Endothelial cell of umbilical vein (primary cell): ENCODE data around the gene RELCH. TPM values are rescaled to one million over a fixed set of nuclear protein-coding genes. Genes with fewer than 3 reads are reported as not detected.

Experiments
- BruUV-seq: library from RNA; stranded (reverse); fragments of 400-500 nt; replicated peaks from 2 replicates; lab custom pipeline; 2021; lab: Mats Ljungman, UMichigan
- CTCF ChIA-PET: fragments of 300-600, 350-600 bp; sonication (Branson Sonifier 250); formaldehyde crosslinking; loops from one replicate; lab custom pipeline; 2021; ENCODE audit warnings: antibody characterized with exemption, inconsistent platforms; lab: Charles Lee
- POLR2A ChIA-PET: fragments of 300-600, 350-600 bp; sonication (Branson Sonifier 250); formaldehyde crosslinking; loops from one replicate; lab custom pipeline; 2021; ENCODE audit warnings: antibody characterized with exemption, inconsistent platforms; lab: Charles Lee
- DNase-seq: peaks from one replicate; pipeline ENCODE4 v3.0.0-alpha.2; 2011; ENCODE audit warnings: low read depth, low spot score
- FAIRE-seq: peaks from 2 replicates; lab custom pipeline; 2011; peaks lifted over from hg19 to GRCh38; lab: Jason Lieb, UNC
- H2AFZ ChIP-seq: 2 replicates; pipeline ENCODE4 v1.6.0; 2012; ENCODE audit warnings: low read depth, low read length, control low read depth, inconsistent platforms
- H3K27ac ChIP-seq: 2 replicates; pipeline ENCODE4 v1.5.1; 2011; ENCODE audit warnings: low read depth, mild to moderate bottlenecking, control low read depth, low read length, moderate library complexity; ENCODE audit not compliant: insufficient read depth
- H3K27me3 ChIP-seq, 2 experiments: 2 replicates each; pipeline versions ENCODE4 v1.6.0 to v1.6.1; 2011; ENCODE audit warnings: low read length in 2 of 2, mixed read lengths in 1 of 2; ENCODE audit not compliant: control insufficient read depth in 2 of 2, insufficient read depth in 2 of 2
- H3K36me3 ChIP-seq, 2 experiments: 2 replicates in 1 of 2; 3 replicates in 1 of 2; pipeline ENCODE4 v1.5.1; 2011; ENCODE audit warnings: low read length in 2 of 2, mild to moderate bottlenecking in 1 of 2, moderate library complexity in 1 of 2; ENCODE audit not compliant: control insufficient read depth in 2 of 2, insufficient read depth in 2 of 2; ENCODE audit errors: extremely low read depth in 1 of 2
- H3K4me1 ChIP-seq: 3 replicates; pipeline ENCODE4 v1.5.1; 2011; ENCODE audit warnings: mild to moderate bottlenecking, low read length; ENCODE audit not compliant: control insufficient read depth, insufficient read depth; ENCODE audit errors: extremely low read depth
- H3K4me2 ChIP-seq: 2 replicates; pipeline ENCODE4 v1.6.1; 2011; ENCODE audit warnings: low read length, control low read depth, mixed read lengths; ENCODE audit not compliant: insufficient read depth
- H3K4me3 ChIP-seq, 3 experiments: fragments of 200-600 bp in 1 of 3; sonication (generic), shearing (Covaris generic) in 1 of 3; replicated peaks in 1 of 3; 2 replicates each; pipeline ENCODE4 v1.5.1; 2011 to 2016; ENCODE audit warnings: control low read depth in 3 of 3, low read length in 3 of 3, mild to moderate bottlenecking in 2 of 3, inconsistent platforms in 1 of 3, low read depth in 1 of 3, moderate library complexity in 1 of 3; ENCODE audit not compliant: insufficient read depth in 1 of 3
- H3K79me2 ChIP-seq: 2 replicates; pipeline ENCODE4 v1.6.0; 2012; ENCODE audit warnings: low read length, inconsistent platforms; ENCODE audit not compliant: control insufficient read depth, insufficient read depth
- H3K9ac ChIP-seq: replicated peaks from 2 replicates; pipeline ENCODE3; 2011; ENCODE audit warnings: low read length, control low read depth; ENCODE audit not compliant: insufficient read depth; ENCODE audit errors: extremely low read depth
- H3K9me1 ChIP-seq: replicated peaks from 3 replicates; pipeline ENCODE4 v1.6.0; 2011; ENCODE audit warnings: mild to moderate bottlenecking, low read length; ENCODE audit not compliant: control insufficient read depth, insufficient read depth; ENCODE audit errors: extremely low read depth
- H3K9me3 ChIP-seq: replicated peaks from 2 replicates; pipeline ENCODE4 v1.5.1; 2012; ENCODE audit warnings: low read length, inconsistent platforms; ENCODE audit not compliant: control insufficient read depth, insufficient read depth
- H4K20me1 ChIP-seq: replicated peaks from 2 replicates; pipeline ENCODE3; 2011; ENCODE audit warnings: mild to moderate bottlenecking, low read length; ENCODE audit not compliant: control insufficient read depth, insufficient read depth; ENCODE audit errors: extremely low read depth
- CTCF ChIP-seq, 2 donors: IDR thresholded peaks; 1 replicate in 1 of 2; 2 replicates in 1 of 2; pipeline ENCODE4 v1.5.1; 2011; ENCODE audit warnings: low read length in 2 of 2, mild to moderate bottlenecking in 2 of 2, moderate library complexity in 2 of 2, control low read depth in 1 of 2, inconsistent platforms in 1 of 2, low read depth in 1 of 2; ENCODE audit not compliant: insufficient read depth in 1 of 2; ENCODE audit errors: extremely low read depth in 1 of 2
- EZH2 ChIP-seq: IDR thresholded peaks from 2 replicates; pipeline ENCODE4 v1.6.1; 2012; ENCODE audit warnings: borderline replicate concordance, low read depth, mild to moderate bottlenecking, moderate library complexity, low read length, inconsistent platforms; ENCODE audit not compliant: severe bottlenecking
- FOS ChIP-seq: IDR thresholded peaks from 2 replicates; pipeline ENCODE4 v1.6.1; 2011; ENCODE audit warnings: mild to moderate bottlenecking, low read length, moderate library complexity, borderline replicate concordance; ENCODE audit not compliant: insufficient read depth
- GATA2 ChIP-seq: IDR thresholded peaks from 2 replicates; pipeline ENCODE4 v1.7.0; 2011; ENCODE audit warnings: low read depth, mild to moderate bottlenecking, moderate library complexity, mixed read lengths, low read length; ENCODE audit not compliant: insufficient read length, insufficient read depth
- JUN ChIP-seq: IDR thresholded peaks from 2 replicates; pipeline ENCODE4 v1.6.1; 2011; ENCODE audit warnings: borderline replicate concordance, low read depth; ENCODE audit not compliant: insufficient read length, insufficient read depth
- MAX ChIP-seq: IDR thresholded peaks from 2 replicates; pipeline ENCODE4 v1.6.1; 2011; ENCODE audit not compliant: insufficient read depth, insufficient read length
- MYC ChIP-seq: IDR thresholded peaks from one replicate; pipeline ENCODE4 v1.6.1; 2011; ENCODE audit warnings: mild to moderate bottlenecking, low read depth, low read length
- POLR2A ChIP-seq: IDR thresholded peaks from 2 replicates; pipeline ENCODE4 v1.6.1; 2012; ENCODE audit warnings: low read depth, mild to moderate bottlenecking, control low read depth, low read length
- POLR2AphosphoS5 ChIP-seq: IDR thresholded peaks from 2 replicates; pipeline ENCODE4 v1.6.1; 2012; ENCODE audit warnings: low read depth, mild to moderate bottlenecking, control low read depth, low read length, moderate library complexity; ENCODE audit not compliant: insufficient read depth
- dilution Hi-C: fragments of 300-500 bp; cut with MboI; formaldehyde crosslinking; loops from one replicate; pipeline ENCODE4 v1.15.0; 2019; ENCODE audit warnings: low sequenced_read_pairs; ENCODE audit not compliant: extremely low pct_ligation_motif_present
- intact Hi-C: fragments of 100-400 bp; cut with micrococcal nuclease; formaldehyde crosslinking; loops from one replicate; pipeline ENCODE4 v1.10.0; 2022
- polyA plus RNA-seq, 4 experiments: library from polyadenylated mRNA; depleted of rRNA in 3 of 4; stranded (reverse) in 3 of 4; unstranded in 1 of 4; fragments of >200 nt; gene quantifications; 2 replicates each; pipeline versions ENCODE4 v1.2.1 to v1.2.3, GENCODE V29; 2011 to 2012; ENCODE audit warnings: missing spikeins in 1 of 4
- total RNA-seq: library from RNA; stranded (reverse); gene quantifications from 2 replicates; pipeline ENCODE4 v1.2.3, GENCODE V29; 2021

RELCH gene
- total and polyA plus RNA-seq, 2 donors (not counting 3 experiments of a cell fraction or from before 2014, with no cell fraction given) = 6.6 to 25.2 TPM

GRCh38 chr18:62226047-62226446, 39.0 kb downstream of the RELCH start:
- DNase-seq (no peak), FAIRE-seq (no peak)
- no peaks in the 10 kb centered on the region for H3K9me3 ChIP-seq
- H3K79me2 ChIP-seq = no peaks in the 10 kb centered on the region
- TF ChIP-seq POLR2AphosphoS5 = no peak
- TF ChIP-seq GATA2 = no peak
- POLR2A ChIA-PET = no interaction called here
- dilution Hi-C loops = no loop called here
- H3K27me3 ChIP-seq = no peaks in the 10 kb centered on the region
- no peak overlapping the region for H3K4me3 ChIP-seq
- H3K27ac ChIP-seq = no peak overlapping the region
- no peak overlapping the region for H3K4me2 ChIP-seq
- peaks cover 2 to 12% of the 10 kb centered on the region in 2 experiments for H3K36me3 ChIP-seq
- H3K9me1 ChIP-seq = no peaks in the 10 kb centered on the region
- BruUV-seq = no TSS peak
- H4K20me1 ChIP-seq = no peaks in the 10 kb centered on the region
- H3K9ac ChIP-seq = no peak overlapping the region
- no peaks in the 10 kb centered on the region for H3K4me1 ChIP-seq
- intact Hi-C loops = no loop called here
- H2AFZ ChIP-seq = no peak overlapping the region
- CTCF ChIA-PET = interaction anchor here (0.8 to 1.0 kb wide), 2 partner anchors 11 to 24 kb away, joined by 4 to 5 read pairs; no protein-coding TSS in a partner anchor

GRCh38 chr18:62236252-62236651, 49.2 kb downstream of the RELCH start:
- ChIA-PET POLR2A (no interaction called here), CTCF (interaction anchor here (1.0 kb wide), 2 partner anchors 10 to 13 kb away, joined by 3 to 4 read pairs; no protein-coding TSS in a partner anchor)
- dilution Hi-C loops = no loop called here
- Histone ChIP-seq H3K9ac (no peak overlapping the region), H3K4me2 (no peak overlapping the region), H3K36me3 (peaks cover 2 to 3% of the 10 kb centered on the region in 2 experiments), H3K9me3 (no peaks in the 10 kb centered on the region), H3K9me1 (no peaks in the 10 kb centered on the region), H4K20me1 (no peaks in the 10 kb centered on the region), H3K79me2 (no peaks in the 10 kb centered on the region), H3K27ac (no peak overlapping the region), H3K27me3 (no peaks in the 10 kb centered on the region), H2AFZ (no peak overlapping the region), H3K4me1 (peaks cover 2% of the 10 kb centered on the region), H3K4me3 (no peak overlapping the region)
- TF ChIP-seq POLR2AphosphoS5 (no peak), FOS (no peak), JUN (no peak), MAX (no peak), CTCF (IDR thresholded peaks at IDR 0.05; ENCODE audit: extremely low read depth in 1 of 2, insufficient read depth in 1 of 2, low read depth in 1 of 2, low read length in 2 of 2) (no peak), POLR2A (no peak), GATA2 (no peak), EZH2 (no peak), MYC (no peak)
- no peak for DNase-seq
- FAIRE-seq = no peak
- intact Hi-C loops = no loop called here
- BruUV-seq = no TSS peak
